GM12892 (cell line): ENCODE data around the gene PHOSPHO2.
"Not testable (repeated sequence)": the region's sequence is repeated elsewhere in the genome, so short reads cannot be mapped to it uniquely, and the experiment has no call there.

ENCODE experiments used
- POLR2A ChIP-seq: IDR thresholded peaks from 2 replicates; pipeline ENCODE4 v1.6.1; 2011; ENCODE audit warnings: low read depth, low read length, control low read depth
- POLR2AphosphoS5 ChIP-seq: IDR thresholded peaks from 2 replicates; pipeline ENCODE4 v1.6.1; 2011; ENCODE audit warnings: low read depth, low read length, control low read depth
- TAF1 ChIP-seq: IDR thresholded peaks from 2 replicates; pipeline ENCODE4 v1.6.1; 2011; ENCODE audit warnings: low read depth, mild to moderate bottlenecking, control low read depth, low read length, borderline replicate concordance

DNA sequence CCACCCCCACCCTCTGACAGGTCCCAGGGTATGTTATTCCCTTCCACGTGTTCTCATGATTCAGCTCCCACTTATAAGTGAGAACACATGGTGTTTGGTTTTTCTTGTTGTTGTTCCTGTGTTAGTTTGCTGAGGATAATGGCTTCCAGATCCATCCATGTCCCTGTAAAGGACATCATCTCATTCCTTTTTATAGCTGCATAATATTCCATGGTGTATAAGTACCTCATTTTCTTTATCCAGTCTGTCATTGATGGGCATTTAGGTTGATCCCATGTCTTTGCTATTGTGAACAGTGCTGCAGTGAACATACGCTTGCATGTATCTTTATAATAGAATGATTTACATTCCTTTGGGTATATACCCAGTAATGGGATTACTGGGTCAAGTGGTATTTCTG lies 4.9 kb downstream of the PHOSPHO2 start:
- TF ChIP-seq POLR2A, POLR2AphosphoS5, TAF1: not testable (repeated sequence)
